NCI-H524 treated with DMSO at 0.1 percent for 48 hours (cell line): ENCODE data around the gene ARHGEF37.

Experiments
- DNase-seq: peaks from one replicate; lab custom pipeline; 2025; lab: John Stamatoyannopoulos, UW

The ARHGEF37 gene

DNA sequence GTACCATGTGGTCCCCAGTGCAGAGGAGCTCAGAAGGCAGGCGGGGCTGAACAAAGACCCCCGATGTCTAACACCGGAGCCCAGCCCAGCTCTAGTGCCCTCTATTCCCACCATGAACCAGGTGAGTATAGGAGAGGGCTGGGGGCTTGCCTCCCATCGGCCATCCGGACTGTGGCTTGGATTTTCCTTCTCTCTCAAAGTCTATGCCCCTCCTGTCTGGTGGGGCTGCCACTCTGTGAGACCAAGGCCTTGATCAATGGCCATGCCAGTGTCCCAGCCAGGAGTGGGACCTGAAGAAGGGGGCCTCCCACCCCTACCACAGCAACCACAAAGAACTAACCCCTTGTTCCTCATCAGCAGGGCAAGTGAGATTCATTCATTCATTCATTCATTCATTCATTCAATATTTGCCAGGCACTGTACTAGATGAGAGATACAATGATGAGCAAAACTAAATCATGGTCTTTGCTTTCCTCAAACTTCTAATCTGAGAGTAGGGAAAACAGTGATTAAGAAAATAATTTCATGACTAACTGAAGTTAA lies 47.6 kb downstream of the ARHGEF37 start:
- DNase-seq = no peak

DNA sequence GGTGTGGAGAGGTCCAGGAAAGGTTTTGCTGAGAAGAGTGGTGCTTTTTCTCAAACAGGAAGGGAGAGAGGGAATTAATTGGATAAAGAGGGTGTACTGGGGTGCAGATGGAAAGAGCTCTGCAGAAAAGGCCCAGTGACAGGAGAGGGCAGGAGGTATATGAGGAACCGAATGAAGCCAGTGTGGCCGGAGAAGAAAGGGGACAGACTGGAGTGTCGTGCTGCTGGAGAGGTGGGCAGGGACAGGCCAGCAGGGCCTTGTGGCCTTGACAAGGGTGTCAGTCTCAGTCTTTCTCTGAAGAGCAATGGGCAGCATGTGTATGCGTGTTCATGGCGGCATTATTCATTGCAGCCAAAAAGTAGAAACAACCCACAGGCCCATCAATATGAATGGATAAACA lies 48.1 kb downstream of the ARHGEF37 start:
- DNase-seq = no peak

DNA sequence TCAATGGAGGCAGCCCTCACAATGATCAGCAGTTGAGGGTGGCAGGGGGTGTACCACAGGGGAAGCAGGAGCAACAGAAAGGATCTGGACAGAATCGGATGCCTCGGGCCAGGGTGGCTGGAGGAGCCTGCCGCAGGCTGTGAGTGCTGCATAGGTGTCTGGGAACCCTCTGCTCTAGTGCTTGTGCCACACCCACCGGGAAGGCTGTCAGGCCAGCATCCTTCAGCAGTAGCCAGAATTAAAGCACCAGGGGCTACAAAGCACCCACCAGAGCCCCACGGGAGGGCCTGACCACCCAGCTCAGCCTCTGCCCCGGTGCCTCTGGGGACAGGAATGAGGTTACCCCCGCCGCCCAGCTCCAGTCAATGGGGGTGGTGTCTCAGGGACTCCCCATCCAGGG lies 49.0 kb downstream of the ARHGEF37 start:
- DNase-seq = no peak

DNA sequence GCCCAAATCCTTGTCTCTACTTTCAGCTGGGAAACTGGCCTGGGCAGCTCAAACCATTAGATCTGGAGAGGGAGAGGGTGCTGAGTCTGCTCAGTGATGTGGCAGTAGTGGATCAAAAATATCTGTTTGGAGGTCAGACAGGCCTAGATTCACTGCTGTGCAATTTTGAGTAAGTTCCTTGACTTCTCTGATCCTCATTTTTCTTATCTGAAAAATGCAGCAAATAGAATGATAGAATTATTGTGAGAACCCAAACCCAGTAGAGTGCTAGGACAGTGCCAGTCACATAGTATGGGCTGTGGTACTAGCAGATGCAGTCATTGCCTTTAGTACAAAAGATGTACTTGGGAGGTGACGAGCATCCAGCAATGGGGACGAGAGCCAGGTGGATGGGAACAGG lies 50.2 kb downstream of the ARHGEF37 start:
- DNase-seq = no peak

DNA sequence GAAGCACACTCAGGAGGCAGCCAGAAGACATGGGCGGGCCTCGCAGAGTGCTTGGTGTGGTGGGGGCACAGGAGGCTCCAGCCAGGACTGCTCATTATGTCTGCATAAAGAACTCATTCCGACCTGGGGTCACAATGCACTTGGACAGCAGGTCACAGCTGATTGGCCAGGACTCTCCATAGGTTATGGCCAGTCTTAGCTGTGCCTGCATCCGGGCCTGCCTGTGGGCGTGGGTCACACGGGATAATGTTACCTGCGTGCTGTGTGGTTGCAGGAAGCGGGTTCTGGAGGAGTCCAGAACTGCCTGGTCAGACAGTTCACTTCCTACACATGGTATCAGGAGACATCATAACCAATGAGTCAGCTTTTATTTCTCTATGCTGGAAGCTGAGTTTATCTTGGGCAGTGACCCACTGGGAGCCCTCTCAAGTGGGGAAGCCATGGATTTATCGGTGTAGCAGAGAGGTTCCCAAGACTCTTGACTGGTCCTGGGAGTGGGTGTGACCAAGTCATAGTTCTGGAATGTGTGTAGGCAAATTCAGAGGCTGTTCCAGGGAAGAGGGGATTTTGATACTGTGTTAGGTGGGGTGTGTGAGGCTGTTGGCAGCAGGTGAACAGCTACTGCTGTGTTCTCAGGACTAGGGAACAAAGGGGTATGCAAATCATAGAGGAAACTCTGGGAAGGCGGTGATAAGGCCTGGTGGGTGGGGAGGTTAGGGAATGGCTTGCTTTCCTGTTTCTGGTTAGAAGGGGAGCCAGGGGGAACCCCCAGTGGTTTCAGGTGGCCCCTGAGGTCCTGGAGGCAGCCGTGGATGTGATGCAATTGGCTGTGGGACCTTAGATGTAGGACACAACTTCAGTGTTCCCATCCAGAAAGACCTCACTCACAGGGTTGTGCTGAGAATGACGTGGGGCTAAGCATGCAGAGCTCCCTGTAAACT lies 51.3 kb downstream of the ARHGEF37 start:
- no peak for DNase-seq

DNA sequence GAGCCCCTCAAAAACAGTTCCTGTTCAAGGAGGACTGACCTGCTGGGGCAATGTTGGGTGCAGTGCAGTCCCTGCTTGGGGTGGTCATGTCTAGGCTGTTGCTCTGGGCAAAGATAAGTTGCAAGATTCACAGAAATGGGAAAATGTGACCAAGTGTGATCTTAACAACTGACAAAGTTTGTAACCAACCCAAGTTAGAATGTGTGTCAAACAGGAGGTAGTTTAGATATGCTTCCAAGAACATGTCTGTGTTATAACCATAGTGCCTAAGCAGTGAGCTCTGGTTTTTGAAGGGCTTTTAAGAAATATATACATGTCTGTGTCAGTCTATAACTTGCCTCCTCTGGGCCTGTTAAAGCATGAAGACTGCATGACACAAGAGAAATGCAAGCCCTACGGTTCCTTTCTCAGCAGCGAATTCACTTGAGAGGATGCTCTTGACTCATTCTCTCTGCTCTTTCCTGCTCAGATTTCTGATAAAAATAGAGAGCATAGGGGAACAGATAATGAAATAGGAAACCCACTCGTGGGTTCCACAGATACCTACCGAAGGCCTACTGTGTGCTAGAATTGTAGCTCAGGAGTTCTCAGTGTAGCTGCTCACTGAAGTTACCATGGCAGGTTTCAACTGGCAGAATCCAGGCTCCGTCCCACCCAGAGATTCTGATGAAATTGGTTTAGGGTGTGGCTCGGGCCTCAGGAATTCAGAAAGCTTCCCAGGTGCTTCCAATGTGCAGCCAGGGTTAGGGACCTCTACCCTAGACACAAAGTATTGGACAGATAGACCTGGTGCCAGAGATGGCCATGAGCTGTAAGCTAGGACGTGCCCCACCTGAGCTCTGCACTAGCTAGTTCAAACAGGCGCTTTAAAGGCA lies 52.4 kb downstream of the ARHGEF37 start:
- no peak for DNase-seq

DNA sequence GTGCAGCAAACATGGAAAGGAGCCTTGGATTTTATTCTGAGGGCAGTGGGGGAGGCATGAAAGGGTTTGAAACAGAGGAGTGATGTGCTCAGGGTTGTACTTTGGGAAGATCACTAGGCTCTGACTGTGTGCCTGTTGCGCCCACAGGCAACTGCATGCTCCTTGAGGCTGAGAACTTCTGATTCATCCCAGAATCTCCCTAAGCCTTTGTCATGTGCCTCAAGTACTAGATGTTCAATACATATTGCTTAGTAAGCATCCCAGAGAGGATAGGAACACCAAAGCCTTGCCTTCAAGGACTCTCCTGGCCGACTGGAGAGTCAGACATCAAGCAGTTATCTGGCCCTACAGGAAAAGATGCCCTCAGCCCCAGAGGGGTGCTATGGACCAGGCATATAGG lies 54.1 kb downstream of the ARHGEF37 start:
- no peak for DNase-seq

DNA sequence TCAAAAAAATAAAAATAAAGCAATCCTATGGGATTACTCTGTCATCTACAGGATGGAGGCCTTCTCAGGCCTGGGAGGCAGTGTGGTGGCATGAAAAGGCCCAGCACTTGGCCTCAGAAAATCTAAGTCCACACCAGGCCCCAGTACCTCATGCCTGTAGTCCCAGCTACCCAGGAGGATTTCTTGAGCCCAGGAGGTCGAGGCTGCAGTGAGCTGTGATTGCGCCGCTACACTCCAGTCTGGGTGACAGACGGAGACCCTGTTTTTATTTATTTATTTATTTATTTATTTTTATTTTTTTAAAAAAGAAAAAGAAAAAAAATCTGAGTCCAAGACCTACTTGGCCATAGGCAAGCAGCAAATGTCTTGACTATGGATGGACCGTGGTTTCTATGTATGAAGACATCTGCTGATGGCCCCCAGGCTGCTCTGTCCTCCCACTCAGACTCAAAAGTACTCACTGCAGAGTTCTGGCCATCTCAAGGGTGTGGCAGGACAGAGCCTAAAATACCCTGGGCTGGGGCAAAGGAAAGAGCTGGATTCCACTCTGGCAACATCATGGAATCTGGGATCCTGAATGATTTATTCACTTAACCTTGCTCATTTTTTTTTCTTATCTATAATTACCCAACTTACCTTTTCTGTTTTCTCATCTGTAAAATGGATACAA lies 55.0 kb downstream of the ARHGEF37 start:
- DNase-seq = no peak

DNA sequence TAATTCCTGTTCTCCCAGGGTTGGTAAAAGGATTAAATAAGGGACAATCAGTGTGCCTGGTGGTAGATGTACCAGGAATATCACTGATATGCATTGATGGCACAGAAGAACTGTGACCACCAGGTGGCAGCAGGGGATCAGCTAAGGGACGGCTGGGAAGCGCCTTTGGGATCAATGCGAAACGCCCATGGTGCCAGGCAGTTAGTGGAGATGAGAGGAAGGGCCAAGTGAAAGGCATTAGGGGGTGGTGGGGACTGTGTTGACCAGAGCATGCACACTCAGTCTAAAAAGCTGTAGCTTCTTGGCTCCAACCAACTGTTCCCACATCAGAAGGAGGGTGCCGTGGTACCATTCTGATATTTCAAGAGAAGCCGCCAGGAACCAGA lies 55.6 kb downstream of the ARHGEF37 start:
- DNase-seq = no peak

DNA sequence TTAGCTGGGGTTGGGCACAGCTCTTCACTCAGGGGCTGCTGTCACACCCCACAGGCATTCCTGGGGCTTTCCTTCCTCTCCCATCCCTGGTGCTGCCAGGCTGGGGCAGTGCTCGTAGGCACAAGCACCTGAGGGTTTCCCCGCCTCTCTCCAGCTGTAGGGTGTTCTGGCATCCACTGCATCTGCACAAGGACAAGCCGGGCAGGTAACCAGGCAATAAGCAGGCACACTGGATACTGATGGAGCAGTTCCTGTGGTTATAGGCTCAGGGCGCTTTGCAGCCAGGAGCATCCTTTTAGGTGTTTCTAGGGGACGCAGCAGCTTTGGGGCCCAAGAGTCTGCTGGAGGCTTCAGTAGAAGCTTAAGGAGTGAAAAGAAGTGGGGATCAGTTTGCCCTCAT lies 56.8 kb downstream of the ARHGEF37 start:
- DNase-seq = no peak

DNA sequence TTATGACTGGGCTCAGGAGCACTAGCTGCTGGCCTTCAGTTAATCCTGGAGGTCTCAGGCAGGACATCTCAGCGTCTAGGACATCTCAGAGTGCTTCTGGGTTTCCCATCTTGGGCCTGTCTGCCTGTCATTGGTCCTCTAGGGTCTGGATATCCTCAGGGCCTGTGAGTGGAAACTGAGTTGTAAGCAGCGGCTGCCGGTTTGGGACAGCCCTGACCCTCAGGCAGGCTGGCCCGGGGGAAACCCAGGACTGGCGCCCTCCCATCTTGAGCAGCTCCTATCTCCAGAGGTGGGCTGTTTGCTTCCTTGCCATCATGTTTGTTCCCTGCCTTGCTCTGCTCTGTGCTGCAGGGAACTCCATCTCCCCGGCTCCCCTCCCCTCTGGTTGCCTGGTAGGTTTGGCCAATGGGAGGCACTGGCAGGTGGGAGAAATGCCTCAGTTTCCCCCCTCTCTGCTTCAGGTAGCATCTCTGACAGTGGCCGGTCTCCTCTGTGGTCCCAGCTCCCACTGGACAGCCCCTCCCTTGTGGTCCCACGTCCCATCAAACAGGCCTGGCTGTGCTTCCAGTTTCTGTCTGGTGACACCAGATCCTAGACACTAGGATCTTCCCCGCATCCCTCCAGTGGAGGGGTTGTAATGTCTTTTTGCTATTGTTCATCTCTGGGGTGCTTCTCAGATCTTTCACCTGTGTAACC lies 57.4 kb downstream of the ARHGEF37 start:
- no peak for DNase-seq

DNA sequence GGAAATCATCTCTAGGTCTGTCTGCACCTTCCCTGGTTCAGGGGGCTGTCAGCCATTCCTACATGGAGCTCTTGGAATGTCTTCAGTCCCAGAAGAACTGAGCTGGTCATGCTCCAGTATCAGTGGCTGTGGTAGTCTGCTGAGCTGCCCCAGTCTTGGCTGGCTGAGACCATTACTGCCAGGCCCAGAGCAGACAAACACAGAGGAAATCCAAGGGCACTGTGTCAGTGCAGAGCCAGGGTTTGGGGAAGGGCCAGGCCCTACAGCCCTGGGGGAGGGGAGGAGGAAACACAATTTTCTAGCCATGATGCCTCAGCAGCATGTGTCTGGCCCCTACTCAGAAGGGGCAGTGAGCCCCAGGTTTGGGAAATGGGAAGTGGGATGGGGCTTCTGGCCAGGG lies 58.4 kb downstream of the ARHGEF37 start:
- DNase-seq = no peak

DNA sequence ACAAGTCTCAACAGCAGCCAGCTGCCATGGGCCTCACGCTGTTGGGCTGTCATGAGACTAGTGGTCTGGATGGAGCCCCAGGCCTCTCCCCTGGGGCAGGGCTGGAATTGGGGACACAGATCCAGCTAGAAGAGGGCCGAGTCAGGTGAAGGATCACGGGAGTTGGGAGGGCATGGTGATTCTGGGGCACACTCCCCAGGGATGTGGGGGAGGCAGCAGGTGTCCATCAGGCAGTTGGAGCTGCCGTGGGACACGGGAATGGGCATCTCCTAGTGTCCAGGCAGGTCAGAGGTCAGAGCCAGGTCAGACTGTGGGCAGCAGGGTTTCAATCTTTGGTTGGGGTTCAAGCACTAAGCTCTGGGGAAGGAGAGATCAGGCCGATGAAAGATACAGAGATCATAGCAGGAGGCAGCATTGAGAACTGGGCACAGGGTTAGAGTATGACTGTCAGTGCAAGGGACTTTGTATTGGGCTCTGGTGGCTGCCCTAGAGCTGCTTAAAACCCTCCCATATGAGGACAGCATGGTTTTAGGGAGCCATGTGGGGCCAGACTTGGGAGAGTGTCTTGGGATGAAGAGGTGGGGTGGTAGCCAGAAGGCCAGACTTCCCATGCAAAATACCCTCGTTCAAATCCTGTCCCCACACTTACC lies 59.2 kb downstream of the ARHGEF37 start:
- DNase-seq = no peak

DNA sequence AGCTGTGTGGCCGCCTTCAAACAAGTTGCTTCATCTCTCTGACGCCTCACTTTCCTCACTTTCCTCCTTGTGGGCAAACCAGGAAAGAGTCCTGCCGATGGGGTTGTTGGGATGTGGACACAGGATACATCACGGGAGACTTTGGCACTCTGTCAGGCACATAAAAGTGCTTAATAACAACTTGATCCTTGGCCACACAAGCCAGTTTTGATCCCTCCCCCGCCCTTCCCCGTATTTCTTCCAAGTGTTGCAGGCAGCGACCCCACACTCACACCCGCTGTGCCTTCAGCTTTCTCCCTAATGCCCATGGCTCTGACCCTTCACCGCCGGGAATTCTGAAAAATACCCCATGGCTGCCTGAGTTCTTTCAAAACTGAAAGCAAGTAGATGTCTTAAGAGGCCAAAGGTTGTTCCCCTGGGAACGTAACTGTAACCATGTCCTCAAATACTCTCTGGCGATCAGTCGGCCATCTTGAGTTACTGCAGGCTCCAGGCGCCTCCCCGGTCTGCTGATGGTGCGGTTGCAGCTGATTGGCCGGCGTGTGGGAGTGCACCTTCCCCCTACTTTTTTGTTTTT lies 59.8 kb downstream of the ARHGEF37 start:
- DNase-seq = no peak

DNA sequence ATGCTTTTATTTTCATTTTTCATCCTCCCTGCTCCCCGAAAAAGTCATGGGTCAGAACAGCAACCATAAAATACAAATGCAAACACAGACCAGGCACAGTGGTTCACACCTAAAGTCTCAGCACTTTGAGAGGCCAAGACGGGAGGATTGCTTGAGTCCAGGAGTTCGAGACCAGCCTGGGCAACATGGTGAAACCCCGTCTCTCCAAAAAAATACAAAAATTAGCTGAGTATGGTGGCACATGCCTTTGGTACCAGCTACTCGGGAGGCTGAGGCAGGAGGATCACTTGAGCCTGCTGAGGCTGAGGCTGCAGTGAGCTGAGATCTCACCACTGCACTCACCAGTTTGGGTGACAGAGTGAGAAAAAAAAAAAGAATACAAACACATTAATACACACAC lies 60.3 kb downstream of the ARHGEF37 start:
- DNase-seq = no peak

DNA sequence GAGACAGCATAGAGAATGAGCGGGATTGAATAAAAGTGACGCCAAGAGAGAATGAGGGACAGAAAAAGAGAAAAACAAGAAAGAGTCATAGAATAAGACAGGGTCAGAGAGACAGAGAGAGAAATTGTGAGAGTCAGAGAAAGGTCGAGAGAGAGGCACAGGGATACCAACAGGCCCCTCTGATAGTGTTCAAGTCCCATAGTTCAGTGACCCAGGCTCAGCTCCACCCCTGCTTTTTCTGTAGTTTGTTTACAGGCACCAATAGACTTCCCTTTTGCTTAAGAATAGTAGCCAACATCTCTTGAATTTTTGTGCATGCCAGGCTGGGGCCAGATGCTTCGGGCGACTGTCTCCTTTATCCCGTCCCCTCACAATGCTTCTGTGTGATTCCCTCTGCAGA lies 62.5 kb downstream of the ARHGEF37 start:
- DNase-seq = no peak

DNA sequence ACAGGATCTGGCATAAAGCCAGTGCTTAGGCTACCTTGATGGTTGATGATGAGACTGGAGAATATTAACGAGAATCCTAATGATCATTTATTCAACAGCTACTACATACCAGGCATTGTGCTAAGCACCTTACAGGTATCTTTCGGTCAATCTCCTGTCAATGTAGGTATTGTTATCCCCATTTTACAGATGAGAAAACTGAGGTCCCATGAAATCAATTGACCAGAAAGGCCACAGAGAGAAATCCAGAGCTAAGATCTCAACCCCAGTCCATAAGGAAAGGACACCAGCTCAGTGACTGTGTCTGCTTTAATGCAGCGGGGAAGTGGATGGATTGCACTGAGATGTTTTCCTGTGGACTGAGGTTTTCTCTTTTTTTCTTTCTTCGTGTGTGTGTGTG lies 63.3 kb downstream of the ARHGEF37 start:
- no peak for DNase-seq

DNA sequence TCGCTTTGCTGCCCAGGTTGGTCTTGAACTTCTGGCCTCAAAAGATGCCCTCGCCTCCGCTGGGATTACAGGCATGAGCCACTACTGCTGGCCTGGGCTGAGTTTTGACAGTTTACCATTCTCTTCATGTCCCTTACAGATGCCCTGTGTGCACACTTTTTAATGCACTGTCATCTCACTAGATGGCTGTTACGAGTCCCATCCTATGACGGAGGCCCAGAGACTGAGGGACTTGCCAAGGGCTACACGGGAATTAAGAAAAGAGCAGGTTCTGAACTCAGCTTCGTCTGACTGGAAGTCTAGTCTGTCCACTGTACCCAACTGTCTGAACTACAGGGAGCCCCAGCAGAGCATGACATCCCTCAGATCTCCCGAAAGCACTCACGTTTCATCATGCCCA lies 63.9 kb downstream of the ARHGEF37 start:
- DNase-seq = no peak

DNA sequence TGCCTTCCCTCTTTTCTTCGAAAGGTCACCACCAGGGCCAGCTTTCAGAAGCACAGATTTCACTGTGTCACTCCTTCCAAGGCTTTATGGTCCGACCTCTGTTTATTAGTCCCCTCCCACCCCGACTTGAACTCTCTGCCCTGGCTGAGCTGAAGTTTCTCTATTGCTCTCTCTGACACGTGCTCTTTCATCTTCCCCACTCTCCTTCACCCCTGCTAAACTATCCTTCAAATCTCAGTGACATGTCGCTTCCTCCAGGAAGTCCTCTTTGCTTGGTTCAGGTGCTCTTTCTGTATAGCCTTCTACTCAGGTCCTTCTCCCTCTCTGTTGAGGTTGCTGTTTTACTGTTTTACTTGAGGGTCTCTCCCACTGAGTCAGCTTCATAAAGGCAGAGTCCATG lies 64.4 kb downstream of the ARHGEF37 start:
- no peak for DNase-seq

DNA sequence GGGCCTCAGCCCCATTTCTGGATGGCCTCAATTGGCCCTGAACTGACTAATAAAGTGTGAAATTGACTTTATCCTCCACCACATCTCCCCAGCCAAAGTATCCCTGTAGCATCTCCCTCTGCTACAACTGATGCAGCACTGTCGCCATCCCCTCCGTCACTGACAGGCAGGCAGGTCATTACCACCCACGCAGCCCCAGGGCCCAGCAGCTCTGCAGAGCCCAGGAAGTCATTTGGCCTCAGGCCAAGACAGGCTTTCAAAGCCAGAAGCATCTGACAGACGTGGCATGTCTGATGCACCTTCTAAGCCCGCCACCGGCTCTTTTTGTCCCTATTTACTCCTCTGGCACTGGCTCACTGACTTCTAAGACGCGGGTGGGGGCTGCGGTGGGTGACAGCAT lies 65.3 kb downstream of the ARHGEF37 start:
- no peak for DNase-seq

DNA sequence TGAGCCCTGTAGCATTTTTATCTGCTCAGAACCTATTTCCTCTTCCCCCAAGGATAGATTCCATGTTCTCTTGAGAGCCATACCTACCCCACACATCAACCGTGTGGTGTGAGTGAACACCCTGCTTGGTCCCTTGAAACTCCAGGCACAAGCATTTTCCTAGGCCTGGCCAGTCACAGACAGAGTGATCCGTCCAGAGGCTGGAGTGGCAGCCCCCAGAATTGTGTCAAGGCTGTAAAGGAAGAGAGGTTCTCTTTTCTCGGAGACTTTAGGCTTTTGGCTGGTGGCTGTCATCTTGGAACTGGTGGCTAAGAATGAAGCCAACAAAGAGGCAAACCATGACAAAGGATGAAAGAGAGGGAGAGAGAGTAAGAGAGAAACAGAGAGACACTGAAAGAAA lies 66.0 kb downstream of the ARHGEF37 start:
- no peak for DNase-seq
